ENCODE results near the gene ITGA5. TPM values are rescaled to one million over a fixed set of nuclear protein-coding genes. Genes with fewer than 3 reads are reported as not detected.
A peak's percentile ranks its signal among the peaks of the same experiment; 100 is the strongest.

The ITGA5 gene
- total RNA-seq, 2 donors from 2014 or later: 29.9 to 211 TPM

DNA sequence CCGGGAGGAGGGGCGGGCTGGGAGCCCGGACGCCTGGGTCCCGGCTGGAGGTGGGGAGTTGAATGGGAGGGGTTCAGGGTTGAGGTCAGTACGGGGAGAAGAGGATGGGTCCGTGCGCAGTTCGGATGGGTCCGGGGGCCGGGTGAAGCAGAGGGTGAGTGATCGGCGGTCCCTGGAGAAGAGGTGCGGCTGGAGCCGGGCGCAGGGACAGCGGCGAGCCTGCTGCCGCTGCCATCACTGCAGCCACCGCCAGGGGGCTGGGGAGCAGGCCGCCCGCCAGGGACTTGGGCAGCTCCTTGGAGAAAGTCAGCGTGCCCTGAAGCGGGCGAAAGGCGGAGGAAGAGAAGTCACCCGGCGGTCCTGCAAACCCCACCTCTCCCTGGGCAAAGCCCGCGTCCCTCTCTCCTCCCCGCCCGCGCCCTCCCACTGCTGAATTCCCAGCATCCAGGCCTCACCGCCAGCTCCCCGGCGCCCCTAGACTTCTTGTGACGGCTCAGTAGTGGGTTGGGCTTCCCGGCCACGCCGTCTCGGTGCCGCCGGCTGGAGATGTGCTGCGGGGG is 48.8 kb downstream of the ITGA5 start:
- peak; percentile 25 for ATAC-seq (replicated peaks)
- no peaks in the 10 kb centered on the region for H3K9me3 Mint-ChIP-seq
- H3K4me3 Mint-ChIP-seq: no peak overlapping the region
- no peaks in the 10 kb centered on the region for H3K27me3 Mint-ChIP-seq
- peaks cover 10% of the 10 kb centered on the region for H3K4me1 Mint-ChIP-seq
- H3K36me3 Mint-ChIP-seq (ENCODE audit: low read depth): no peaks in the 10 kb centered on the region
- no peak overlapping the region for H3K27ac Mint-ChIP-seq

- Mint-ChIP-seq H3K27ac (no peak overlapping the region), H3K9me3 (no peaks in the 10 kb centered on the region), H3K27me3 (no peaks in the 10 kb centered on the region), H3K4me3 (peak overlapping the region; percentile 40), H3K36me3 (ENCODE audit: low read depth) (no peaks in the 10 kb centered on the region), H3K4me1 (peaks cover 14% of the 10 kb centered on the region)
- no peak for ATAC-seq (replicated peaks)
Observed at GRCh38 chr12:54369597-54370131, 49.4 kb downstream of the ITGA5 start.

- peaks cover 21% of the 10 kb centered on the region for H3K4me1 Mint-ChIP-seq
- no peaks in the 10 kb centered on the region for H3K9me3 Mint-ChIP-seq
- H3K4me3 Mint-ChIP-seq: peak overlapping the region; percentile 40
- peak overlapping the region; percentile 28 for H3K27ac Mint-ChIP-seq
- H3K36me3 Mint-ChIP-seq (ENCODE audit: low read depth): no peaks in the 10 kb centered on the region
- H3K27me3 Mint-ChIP-seq: no peaks in the 10 kb centered on the region
- peak; percentile 74 for ATAC-seq (replicated peaks)
Observed at GRCh38 chr12:54368709-54369596, 50.1 kb downstream of the ITGA5 start.

- Mint-ChIP-seq H3K9me3 (no peaks in the 10 kb centered on the region), H3K4me1 (peaks cover 25% of the 10 kb centered on the region), H3K36me3 (ENCODE audit: low read depth) (no peaks in the 10 kb centered on the region), H3K4me3 (peak overlapping the region; percentile 40), H3K27me3 (no peaks in the 10 kb centered on the region), H3K27ac (peak overlapping the region; percentile 28)
- ATAC-seq (replicated peaks): no peak
Observed at GRCh38 chr12:54368025-54368708, 50.9 kb downstream of the ITGA5 start.

- H3K36me3 Mint-ChIP-seq (ENCODE audit: low read depth): no peaks in the 10 kb centered on the region
- H3K27me3 Mint-ChIP-seq: no peaks in the 10 kb centered on the region
- peaks cover 31% of the 10 kb centered on the region for H3K4me1 Mint-ChIP-seq
- ATAC-seq (replicated peaks): peak; percentile 78
- H3K4me3 Mint-ChIP-seq: peak within 1 kb of the TSS; percentile 63
- H3K27ac Mint-ChIP-seq: peak within 1 kb of the TSS; percentile 51
- H3K9me3 Mint-ChIP-seq: no peaks in the 10 kb centered on the region
Observed at GRCh38 chr12:54364413-54364812, 54.7 kb downstream of the ITGA5 start, which contains the start of gene GPR84. TSS of gene GPR84 (minus strand) at chr12:54364486. CDS start at chr12:54363851, 635 bp downstream.

- ATAC-seq (replicated peaks): no peak
- no peaks in the 10 kb centered on the region for H3K27me3 Mint-ChIP-seq
- H3K4me1 Mint-ChIP-seq: peaks cover 27% of the 10 kb centered on the region
- H3K27ac Mint-ChIP-seq: peak overlapping the region; percentile 51
- peak overlapping the region; percentile 63 for H3K4me3 Mint-ChIP-seq
- H3K9me3 Mint-ChIP-seq: no peaks in the 10 kb centered on the region
- no peaks in the 10 kb centered on the region for H3K36me3 Mint-ChIP-seq (ENCODE audit: low read depth)
Observed at GRCh38 chr12:54363618-54364017, 55.4 kb downstream of the ITGA5 start.

DNA sequence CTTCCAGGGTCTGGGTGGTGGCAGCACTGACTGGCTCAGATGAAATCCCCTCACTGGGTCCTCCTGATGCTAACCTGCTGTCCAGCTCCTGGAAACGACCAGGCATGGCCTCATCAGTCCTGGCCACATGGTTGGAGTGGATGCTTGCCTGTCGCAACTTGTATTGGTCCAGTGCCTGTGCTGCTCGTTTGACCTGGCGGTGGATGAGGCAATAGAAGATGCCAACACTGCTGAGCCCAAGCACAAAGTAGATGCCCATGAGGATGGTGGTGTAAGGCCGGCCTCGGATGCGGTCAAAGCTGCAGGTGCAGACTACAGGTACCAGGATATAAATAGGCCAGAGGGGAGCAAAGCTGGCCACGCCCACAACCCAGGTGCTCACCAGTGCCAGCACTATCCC is 56.0 kb downstream of the ITGA5 start:
- Mint-ChIP-seq H3K4me3 (peak overlapping the region; percentile 63), H3K27ac (peak overlapping the region; percentile 41), H3K36me3 (ENCODE audit: low read depth) (no peaks in the 10 kb centered on the region), H3K9me3 (no peaks in the 10 kb centered on the region), H3K4me1 (peaks cover 26% of the 10 kb centered on the region), H3K27me3 (no peaks in the 10 kb centered on the region)
- ATAC-seq (replicated peaks): no peak

DNA sequence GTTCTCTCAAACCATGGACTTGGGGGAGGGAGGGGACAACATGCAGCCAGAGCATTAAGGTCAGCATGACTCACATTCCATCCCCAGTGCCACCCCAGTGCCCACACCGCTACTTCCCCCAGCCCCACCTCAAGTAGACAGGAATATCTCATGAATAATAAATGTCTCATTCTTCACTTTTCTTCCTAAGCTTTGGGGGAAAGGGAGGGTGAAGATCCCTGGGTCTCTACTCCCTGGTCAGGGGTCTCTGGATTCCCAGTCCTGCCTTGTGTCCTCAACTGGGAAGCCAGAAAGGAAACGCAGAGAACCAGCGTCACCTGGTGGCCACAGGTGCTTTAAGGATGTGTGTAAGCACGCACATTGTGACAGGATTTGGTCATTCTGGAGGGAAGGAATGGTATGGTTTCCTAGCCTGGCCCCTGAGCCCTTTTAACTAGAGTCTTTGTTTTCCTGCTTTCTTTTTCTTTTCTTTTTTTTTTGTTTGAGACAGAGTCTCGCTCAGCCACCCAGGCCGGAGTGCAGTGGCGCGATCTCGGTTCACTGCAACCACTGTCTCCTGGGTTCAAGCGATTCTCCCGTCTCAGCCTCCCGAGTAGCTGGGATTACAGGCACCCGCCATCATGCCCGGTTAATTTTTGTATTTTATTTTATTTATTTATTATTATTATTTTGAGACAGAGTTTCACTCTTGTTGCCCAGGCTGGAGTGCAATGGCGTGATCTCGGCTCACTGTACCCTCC is 58.2 kb downstream of the ITGA5 start:
- H3K9me3 Mint-ChIP-seq: no peaks in the 10 kb centered on the region
- peak overlapping the region; percentile 53 for H3K27ac Mint-ChIP-seq
- H3K4me3 Mint-ChIP-seq: no peak overlapping the region

GRCh38 chr12:54359762-54360351 is 59.2 kb downstream of the ITGA5 start:
- Mint-ChIP-seq H3K4me1 (peaks cover 23% of the 10 kb centered on the region), H3K9me3 (no peaks in the 10 kb centered on the region), H3K27ac (no peak overlapping the region), H3K36me3 (ENCODE audit: low read depth) (no peaks in the 10 kb centered on the region), H3K27me3 (no peaks in the 10 kb centered on the region), H3K4me3 (no peak overlapping the region)
- ATAC-seq (replicated peaks): no peak

More for the DNA sequence above, 58.2 kb downstream of the ITGA5 start:
- Mint-ChIP-seq H3K27me3 (no peaks in the 10 kb centered on the region), H3K4me1 (peaks cover 26% of the 10 kb centered on the region), H3K36me3 (ENCODE audit: low read depth) (no peaks in the 10 kb centered on the region)
- ATAC-seq (replicated peaks): no peak

- Mint-ChIP-seq H3K27me3 (no peaks in the 10 kb centered on the region), H3K4me1 (peaks cover 16% of the 10 kb centered on the region), H3K4me3 (no peak overlapping the region), H3K36me3 (ENCODE audit: low read depth) (no peaks in the 10 kb centered on the region), H3K9me3 (no peaks in the 10 kb centered on the region), H3K27ac (no peak overlapping the region)
- peak; percentile 96 for ATAC-seq (replicated peaks)
Observed at GRCh38 chr12:54358945-54359761, 59.9 kb downstream of the ITGA5 start.

- Mint-ChIP-seq H3K27me3 (no peaks in the 10 kb centered on the region), H3K36me3 (ENCODE audit: low read depth) (no peaks in the 10 kb centered on the region), H3K9me3 (no peaks in the 10 kb centered on the region), H3K4me3 (no peak overlapping the region), H3K27ac (no peak overlapping the region), H3K4me1 (peaks cover 8% of the 10 kb centered on the region)
- no peak for ATAC-seq (replicated peaks)
Observed at GRCh38 chr12:54358191-54358944, 60.7 kb downstream of the ITGA5 start.

DNA sequence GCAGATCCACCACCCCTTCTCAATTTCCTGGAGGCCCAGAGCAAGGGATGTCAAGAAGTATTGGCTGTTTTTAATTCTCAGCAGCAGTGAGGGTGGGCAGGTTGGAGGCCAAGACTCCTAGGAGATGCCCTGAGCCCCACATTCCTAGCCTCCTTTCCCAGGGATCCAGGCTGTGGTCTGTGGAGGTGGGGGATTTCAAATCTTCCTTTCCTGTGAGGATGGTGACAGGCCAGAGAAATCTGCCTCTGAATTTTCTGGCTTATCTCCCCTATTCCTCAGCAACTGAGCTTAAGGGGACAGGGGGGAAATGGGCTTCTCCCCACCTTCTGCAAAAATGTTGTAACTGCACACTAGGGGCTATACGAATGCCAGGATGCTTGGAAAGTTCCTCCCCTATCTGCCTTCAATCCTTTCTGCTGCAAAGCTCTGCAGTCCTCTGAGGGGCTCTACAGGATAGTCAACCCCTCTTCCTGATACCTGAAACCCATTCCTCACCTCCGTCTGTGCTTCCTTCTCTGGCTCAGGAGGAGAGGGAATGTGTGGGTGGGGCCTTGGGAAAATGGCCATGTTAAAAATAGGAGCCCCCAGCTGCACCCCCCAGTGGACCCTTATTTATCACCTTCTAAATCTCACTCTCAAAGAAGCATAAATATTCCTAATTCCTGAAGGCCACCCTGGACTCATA is 61.4 kb downstream of the ITGA5 start:
- H3K36me3 Mint-ChIP-seq (ENCODE audit: low read depth): no peaks in the 10 kb centered on the region
- no peaks in the 10 kb centered on the region for H3K9me3 Mint-ChIP-seq
- peaks cover 5% of the 10 kb centered on the region for H3K4me1 Mint-ChIP-seq
- no peak overlapping the region for H3K4me3 Mint-ChIP-seq
- H3K27ac Mint-ChIP-seq: peak overlapping the region; percentile 40
- H3K27me3 Mint-ChIP-seq: no peaks in the 10 kb centered on the region
- no peak for ATAC-seq (replicated peaks)

Measured in activated T-helper 17 cell treated with anti-CD3 and anti-CD28 coated beads, Interleukin-2, amount 50 U/mL, for 72 hours (primary cell).